Measurements from ENCODE around the gene KRT76.

KRT76 gene

GRCh38 chr12:52784909-52785308, 7.8 kb upstream of the KRT76 start:
- Histone ChIP-seq H3K4me2 (ENCODE audit: low read length) (no peak overlapping the region), H3K27me3 (ENCODE audit: control insufficient read depth, insufficient read depth, low read length) (peaks cover 56% of the 10 kb centered on the region), H3K9me3 (replicated peaks; ENCODE audit: low read length) (no peaks in the 10 kb centered on the region), H3K9ac (ENCODE audit: low read depth, low read length) (no peak overlapping the region), H3K4me1 (ENCODE audit: control insufficient read depth, insufficient read depth, low read length) (no peaks in the 10 kb centered on the region), H3K36me3 (ENCODE audit: insufficient read depth, low read length) (no peaks in the 10 kb centered on the region), H3K4me3 (ENCODE audit: low read length) (no peak overlapping the region)

- H3K36me3 ChIP-seq (ENCODE audit: insufficient read depth, low read length): no peaks in the 10 kb centered on the region
- H3K4me2 ChIP-seq (ENCODE audit: low read length): no peak overlapping the region
- H3K4me1 ChIP-seq (ENCODE audit: control insufficient read depth, insufficient read depth, low read length): no peaks in the 10 kb centered on the region
- no peak overlapping the region for H3K9ac ChIP-seq (ENCODE audit: low read depth, low read length)
- no peaks in the 10 kb centered on the region for H3K9me3 ChIP-seq (replicated peaks; ENCODE audit: low read length)
- peaks cover 56% of the 10 kb centered on the region for H3K27me3 ChIP-seq (ENCODE audit: control insufficient read depth, insufficient read depth, low read length)
- no peak overlapping the region for H3K4me3 ChIP-seq (ENCODE audit: low read length)
Measured at GRCh38 chr12:52783563-52784316, 6.6 kb upstream of the KRT76 start.

GRCh38 chr12:52782502-52782901, 5.4 kb upstream of the KRT76 start:
- Histone ChIP-seq H3K9me3 (replicated peaks; ENCODE audit: low read length) (no peaks in the 10 kb centered on the region), H3K27me3 (ENCODE audit: control insufficient read depth, insufficient read depth, low read length) (peaks cover 62% of the 10 kb centered on the region), H3K4me2 (ENCODE audit: low read length) (no peak overlapping the region), H3K4me3 (ENCODE audit: low read length) (no peak overlapping the region), H3K9ac (ENCODE audit: low read depth, low read length) (no peak overlapping the region), H3K4me1 (ENCODE audit: control insufficient read depth, insufficient read depth, low read length) (no peaks in the 10 kb centered on the region), H3K36me3 (ENCODE audit: insufficient read depth, low read length) (no peaks in the 10 kb centered on the region)

GRCh38 chr12:52781399-52782082, 4.4 kb upstream of the KRT76 start:
- H3K9ac ChIP-seq (ENCODE audit: low read depth, low read length): no peak overlapping the region
- H3K9me3 ChIP-seq (replicated peaks; ENCODE audit: low read length): no peaks in the 10 kb centered on the region
- H3K4me3 ChIP-seq (ENCODE audit: low read length): no peak overlapping the region
- peaks cover 64% of the 10 kb centered on the region for H3K27me3 ChIP-seq (ENCODE audit: control insufficient read depth, insufficient read depth, low read length)
- no peak overlapping the region for H3K4me2 ChIP-seq (ENCODE audit: low read length)
- no peaks in the 10 kb centered on the region for H3K4me1 ChIP-seq (ENCODE audit: control insufficient read depth, insufficient read depth, low read length)
- no peaks in the 10 kb centered on the region for H3K36me3 ChIP-seq (ENCODE audit: insufficient read depth, low read length)

- Histone ChIP-seq H3K36me3 (ENCODE audit: insufficient read depth, low read length) (no peaks in the 10 kb centered on the region), H3K4me1 (ENCODE audit: control insufficient read depth, insufficient read depth, low read length) (no peaks in the 10 kb centered on the region), H3K9ac (ENCODE audit: low read depth, low read length) (no peak overlapping the region), H3K4me2 (ENCODE audit: low read length) (no peak overlapping the region), H3K9me3 (replicated peaks; ENCODE audit: low read length) (no peaks in the 10 kb centered on the region), H3K27me3 (ENCODE audit: control insufficient read depth, insufficient read depth, low read length) (peaks cover 72% of the 10 kb centered on the region), H3K4me3 (ENCODE audit: low read length) (no peak overlapping the region)
Measured at GRCh38 chr12:52779914-52780313, 2.8 kb upstream of the KRT76 start.

GRCh38 chr12:52778833-52779232, 1.7 kb upstream of the KRT76 start:
- Histone ChIP-seq H3K9me3 (replicated peaks; ENCODE audit: low read length) (no peaks in the 10 kb centered on the region), H3K27me3 (ENCODE audit: control insufficient read depth, insufficient read depth, low read length) (peaks cover 82% of the 10 kb centered on the region), H3K4me2 (ENCODE audit: low read length) (no peak overlapping the region), H3K4me1 (ENCODE audit: control insufficient read depth, insufficient read depth, low read length) (no peaks in the 10 kb centered on the region), H3K9ac (ENCODE audit: low read depth, low read length) (no peak overlapping the region), H3K4me3 (ENCODE audit: low read length) (no peak overlapping the region), H3K36me3 (ENCODE audit: insufficient read depth, low read length) (no peaks in the 10 kb centered on the region)

- no peak overlapping the region for H3K4me2 ChIP-seq (ENCODE audit: low read length)
- H3K36me3 ChIP-seq (ENCODE audit: insufficient read depth, low read length): no peaks in the 10 kb centered on the region
- no peaks in the 10 kb centered on the region for H3K9me3 ChIP-seq (replicated peaks; ENCODE audit: low read length)
- no peaks in the 10 kb centered on the region for H3K4me1 ChIP-seq (ENCODE audit: control insufficient read depth, insufficient read depth, low read length)
- no peak overlapping the region for H3K4me3 ChIP-seq (ENCODE audit: low read length)
- H3K27me3 ChIP-seq (ENCODE audit: control insufficient read depth, insufficient read depth, low read length): peaks cover 87% of the 10 kb centered on the region
- no peak overlapping the region for H3K9ac ChIP-seq (ENCODE audit: low read depth, low read length)
Measured at GRCh38 chr12:52777566-52777965, 421 bp upstream of the KRT76 start.

- no peak overlapping the region for H3K4me3 ChIP-seq (ENCODE audit: low read length)
- no peak overlapping the region for H3K4me2 ChIP-seq (ENCODE audit: low read length)
- no peak overlapping the region for H3K9ac ChIP-seq (ENCODE audit: low read depth, low read length)
- no peaks in the 10 kb centered on the region for H3K9me3 ChIP-seq (replicated peaks; ENCODE audit: low read length)
- H3K27me3 ChIP-seq (ENCODE audit: control insufficient read depth, insufficient read depth, low read length): peaks cover 86% of the 10 kb centered on the region
- H3K4me1 ChIP-seq (ENCODE audit: control insufficient read depth, insufficient read depth, low read length): no peaks in the 10 kb centered on the region
- H3K36me3 ChIP-seq (ENCODE audit: insufficient read depth, low read length): no peaks in the 10 kb centered on the region
Measured at GRCh38 chr12:52776435-52776834, 710 bp downstream of the KRT76 start.

- H3K4me2 ChIP-seq (ENCODE audit: low read length): no peak overlapping the region
- H3K36me3 ChIP-seq (ENCODE audit: insufficient read depth, low read length): no peaks in the 10 kb centered on the region
- H3K9ac ChIP-seq (ENCODE audit: low read depth, low read length): no peak overlapping the region
- peaks cover 77% of the 10 kb centered on the region for H3K27me3 ChIP-seq (ENCODE audit: control insufficient read depth, insufficient read depth, low read length)
- no peak overlapping the region for H3K4me3 ChIP-seq (ENCODE audit: low read length)
- no peaks in the 10 kb centered on the region for H3K4me1 ChIP-seq (ENCODE audit: control insufficient read depth, insufficient read depth, low read length)
- H3K9me3 ChIP-seq (replicated peaks; ENCODE audit: low read length): no peaks in the 10 kb centered on the region
Measured at GRCh38 chr12:52774629-52775250, 2.4 kb downstream of the KRT76 start.

GRCh38 chr12:52772772-52773171, 4.4 kb downstream of the KRT76 start:
- H3K4me2 ChIP-seq (ENCODE audit: low read length): no peak overlapping the region
- no peaks in the 10 kb centered on the region for H3K9me3 ChIP-seq (replicated peaks; ENCODE audit: low read length)
- peaks cover 68% of the 10 kb centered on the region for H3K27me3 ChIP-seq (ENCODE audit: control insufficient read depth, insufficient read depth, low read length)

GRCh38 chr12:52772188-52772587, 5.0 kb downstream of the KRT76 start:
- Histone ChIP-seq H3K27me3 (ENCODE audit: control insufficient read depth, insufficient read depth, low read length) (peaks cover 67% of the 10 kb centered on the region), H3K4me3 (ENCODE audit: low read length) (no peak overlapping the region), H3K4me2 (ENCODE audit: low read length) (no peak overlapping the region), H3K36me3 (ENCODE audit: insufficient read depth, low read length) (no peaks in the 10 kb centered on the region), H3K9me3 (replicated peaks; ENCODE audit: low read length) (no peaks in the 10 kb centered on the region), H3K9ac (ENCODE audit: low read depth, low read length) (no peak overlapping the region), H3K4me1 (ENCODE audit: control insufficient read depth, insufficient read depth, low read length) (no peaks in the 10 kb centered on the region)

More at GRCh38 chr12:52772772-52773171, 4.4 kb downstream of the KRT76 start:
- no peak overlapping the region for H3K9ac ChIP-seq (ENCODE audit: low read depth, low read length)
- H3K4me1 ChIP-seq (ENCODE audit: control insufficient read depth, insufficient read depth, low read length): no peaks in the 10 kb centered on the region
- H3K36me3 ChIP-seq (ENCODE audit: insufficient read depth, low read length): no peaks in the 10 kb centered on the region
- no peak overlapping the region for H3K4me3 ChIP-seq (ENCODE audit: low read length)

Data from skeletal muscle satellite cell (primary cell).